HEK293T (cell line): Measurements from ENCODE around the gene UBAP2.

Experiments
- BHLHE40 ChIP-seq: fragments of 450-650 bp; IDR thresholded peaks from 2 replicates; pipeline ENCODE4 v1.6.1; 2016; ENCODE audit warnings: mild to moderate bottlenecking, moderate library complexity, borderline replicate concordance
- CTBP1 ChIP-seq: fragments of 450-650 bp; IDR thresholded peaks from 2 replicates; pipeline ENCODE4 v1.6.1; 2016; ENCODE audit warnings: borderline replicate concordance
- ELF4 ChIP-seq: fragments of 450-650 bp; IDR thresholded peaks from 2 replicates; pipeline ENCODE4 v1.6.1; 2017; ENCODE audit warnings: antibody characterized with exemption
- FOXA1 ChIP-seq: fragments of 450-650 bp; IDR thresholded peaks from 2 replicates; pipeline ENCODE4 v1.6.1; 2016; ENCODE audit warnings: mild to moderate bottlenecking
- FOXK2 ChIP-seq: fragments of 450-650 bp; IDR thresholded peaks from 2 replicates; pipeline ENCODE4 v1.6.1; 2016; ENCODE audit warnings: mild to moderate bottlenecking
- FOXM1 ChIP-seq: fragments of 450-650 bp; IDR thresholded peaks from 2 replicates; pipeline ENCODE4 v1.6.1; 2017; ENCODE audit warnings: mild to moderate bottlenecking, borderline replicate concordance
- HDGF ChIP-seq: fragments of 450-650 bp; IDR thresholded peaks from 2 replicates; pipeline ENCODE4 v1.6.1; 2017; ENCODE audit warnings: antibody characterized with exemption, borderline replicate concordance
- L3MBTL2 ChIP-seq: fragments of 450-650 bp; conservative IDR thresholded peaks from 2 replicates; pipeline ENCODE4 v1.6.1; 2016; ENCODE audit warnings: mild to moderate bottlenecking
- NFRKB ChIP-seq: fragments of 450-650 bp; IDR thresholded peaks from 2 replicates; pipeline ENCODE4 v1.6.1; 2016; ENCODE audit warnings: mild to moderate bottlenecking, moderate library complexity
- SP1 ChIP-seq: fragments of 450-650 bp; IDR thresholded peaks from 2 replicates; pipeline ENCODE4 v1.6.1; 2017
- TARDBP ChIP-seq: fragments of 450-650 bp; IDR thresholded peaks from 2 replicates; pipeline ENCODE4 v1.6.1; 2016
- TF ChIP-seq, protein P1 (sequence below): fragments of 450-650 bp; IDR thresholded peaks from 2 replicates; pipeline ENCODE4 v1.6.1; 2016

DNA sequence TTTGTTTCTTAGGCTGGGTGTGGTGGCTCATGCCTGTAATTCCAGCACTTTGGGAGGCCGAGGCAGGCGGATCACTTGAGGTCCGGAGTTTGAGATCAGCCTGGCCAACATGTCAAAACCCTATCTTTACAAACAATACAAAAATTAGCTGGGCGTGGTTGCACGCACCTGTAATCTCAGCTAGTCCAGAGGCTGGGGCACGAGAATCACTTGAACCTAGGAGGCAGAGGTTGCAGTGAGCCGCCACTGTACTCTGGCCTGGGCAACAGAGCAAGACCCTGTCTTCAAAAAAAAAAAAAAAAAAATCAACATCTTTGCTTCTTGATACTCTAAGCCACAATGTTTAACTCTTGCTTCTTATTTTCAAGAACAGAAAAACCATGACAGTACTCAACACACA, 16.1 kb downstream of the UBAP2 start:
- TF ChIP-seq ELF4, result no peak
- TF ChIP-seq FOXA1, result no peak
- no peak for TF ChIP-seq BHLHE40
- TF ChIP-seq CTBP1, result no peak
- no peak for TF ChIP-seq L3MBTL2
- TF ChIP-seq, protein P1, sequence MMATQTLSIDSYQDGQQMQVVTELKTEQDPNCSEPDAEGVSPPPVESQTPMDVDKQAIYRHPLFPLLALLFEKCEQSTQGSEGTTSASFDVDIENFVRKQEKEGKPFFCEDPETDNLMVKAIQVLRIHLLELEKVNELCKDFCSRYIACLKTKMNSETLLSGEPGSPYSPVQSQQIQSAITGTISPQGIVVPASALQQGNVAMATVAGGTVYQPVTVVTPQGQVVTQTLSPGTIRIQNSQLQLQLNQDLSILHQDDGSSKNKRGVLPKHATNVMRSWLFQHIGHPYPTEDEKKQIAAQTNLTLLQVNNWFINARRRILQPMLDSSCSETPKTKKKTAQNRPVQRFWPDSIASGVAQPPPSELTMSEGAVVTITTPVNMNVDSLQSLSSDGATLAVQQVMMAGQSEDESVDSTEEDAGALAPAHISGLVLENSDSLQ, result no peak
- TF ChIP-seq SP1, result no peak
- no peak for TF ChIP-seq TARDBP
- TF ChIP-seq NFRKB, result no peak
- TF ChIP-seq FOXK2, result no peak
- TF ChIP-seq HDGF, result no peak
- TF ChIP-seq FOXM1, result no peak
